ENCODE measurements around the gene FMO5. TPM values are rescaled to one million over a fixed set of nuclear protein-coding genes. Genes with fewer than 3 reads are reported as not detected.

FMO5 gene
- total and polyA plus RNA-seq, 10 of the 15 experiments (the other 5 are each of a cell fraction or from before 2014, with no cell fraction given): 0.05 to 0.58 (median 0.19) TPM

DNA sequence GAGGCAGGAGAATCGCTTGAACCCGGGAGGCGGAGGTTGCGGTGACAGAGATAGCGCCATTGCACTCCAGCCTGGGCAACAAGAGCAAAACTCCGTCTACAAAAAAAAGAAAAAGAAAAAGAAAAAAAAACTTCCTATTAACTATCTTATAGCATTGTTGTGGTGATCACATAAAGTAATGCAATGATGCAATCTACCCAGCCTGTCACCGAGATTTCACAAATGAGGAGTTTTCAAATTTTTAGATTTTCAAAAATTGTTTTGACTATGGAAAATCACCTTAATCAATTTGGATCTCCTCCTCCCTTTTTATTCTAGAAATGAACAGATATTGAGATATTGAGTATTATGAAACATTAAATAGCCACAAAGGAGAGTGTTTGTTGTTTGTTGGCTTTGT is 8.0 kb downstream of the FMO5 start (continued):
- TF ChIP-seq, protein P1, sequence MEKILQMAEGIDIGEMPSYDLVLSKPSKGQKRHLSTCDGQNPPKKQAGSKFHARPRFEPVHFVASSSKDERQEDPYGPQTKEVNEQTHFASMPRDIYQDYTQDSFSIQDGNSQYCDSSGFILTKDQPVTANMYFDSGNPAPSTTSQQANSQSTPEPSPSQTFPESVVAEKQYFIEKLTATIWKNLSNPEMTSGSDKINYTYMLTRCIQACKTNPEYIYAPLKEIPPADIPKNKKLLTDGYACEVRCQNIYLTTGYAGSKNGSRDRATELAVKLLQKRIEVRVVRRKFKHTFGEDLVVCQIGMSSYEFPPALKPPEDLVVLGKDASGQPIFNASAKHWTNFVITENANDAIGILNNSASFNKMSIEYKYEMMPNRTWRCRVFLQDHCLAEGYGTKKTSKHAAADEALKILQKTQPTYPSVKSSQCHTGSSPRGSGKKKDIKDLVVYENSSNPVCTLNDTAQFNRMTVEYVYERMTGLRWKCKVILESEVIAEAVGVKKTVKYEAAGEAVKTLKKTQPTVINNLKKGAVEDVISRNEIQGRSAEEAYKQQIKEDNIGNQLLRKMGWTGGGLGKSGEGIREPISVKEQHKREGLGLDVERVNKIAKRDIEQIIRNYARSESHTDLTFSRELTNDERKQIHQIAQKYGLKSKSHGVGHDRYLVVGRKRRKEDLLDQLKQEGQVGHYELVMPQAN (conservative IDR thresholded peaks at IDR 0.05): no peak
- no peak for TF ChIP-seq STAT1 (conservative IDR thresholded peaks at IDR 0.05)
- TF ChIP-seq ZBTB4 (CRISPR knock-in tag; IDR thresholded peaks at IDR 0.05): no peak
- no peak for TF ChIP-seq SMAD1 (IDR thresholded peaks at IDR 0.05; ENCODE audit: low read depth, partially characterized antibody)
- no peak for TF ChIP-seq MYC (IDR thresholded peaks at IDR 0.05; ENCODE audit: insufficient read depth, insufficient read length, insufficient replicate concordance, low read length, severe bottlenecking)
- TF ChIP-seq, protein P2, sequence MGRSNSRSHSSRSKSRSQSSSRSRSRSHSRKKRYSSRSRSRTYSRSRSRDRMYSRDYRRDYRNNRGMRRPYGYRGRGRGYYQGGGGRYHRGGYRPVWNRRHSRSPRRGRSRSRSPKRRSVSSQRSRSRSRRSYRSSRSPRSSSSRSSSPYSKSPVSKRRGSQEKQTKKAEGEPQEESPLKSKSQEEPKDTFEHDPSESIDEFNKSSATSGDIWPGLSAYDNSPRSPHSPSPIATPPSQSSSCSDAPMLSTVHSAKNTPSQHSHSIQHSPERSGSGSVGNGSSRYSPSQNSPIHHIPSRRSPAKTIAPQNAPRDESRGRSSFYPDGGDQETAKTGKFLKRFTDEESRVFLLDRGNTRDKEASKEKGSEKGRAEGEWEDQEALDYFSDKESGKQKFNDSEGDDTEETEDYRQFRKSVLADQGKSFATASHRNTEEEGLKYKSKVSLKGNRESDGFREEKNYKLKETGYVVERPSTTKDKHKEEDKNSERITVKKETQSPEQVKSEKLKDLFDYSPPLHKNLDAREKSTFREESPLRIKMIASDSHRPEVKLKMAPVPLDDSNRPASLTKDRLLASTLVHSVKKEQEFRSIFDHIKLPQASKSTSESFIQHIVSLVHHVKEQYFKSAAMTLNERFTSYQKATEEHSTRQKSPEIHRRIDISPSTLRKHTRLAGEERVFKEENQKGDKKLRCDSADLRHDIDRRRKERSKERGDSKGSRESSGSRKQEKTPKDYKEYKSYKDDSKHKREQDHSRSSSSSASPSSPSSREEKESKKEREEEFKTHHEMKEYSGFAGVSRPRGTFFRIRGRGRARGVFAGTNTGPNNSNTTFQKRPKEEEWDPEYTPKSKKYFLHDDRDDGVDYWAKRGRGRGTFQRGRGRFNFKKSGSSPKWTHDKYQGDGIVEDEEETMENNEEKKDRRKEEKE (IDR thresholded peaks at IDR 0.05): no peak
- TF ChIP-seq SIN3A (IDR thresholded peaks at IDR 0.05; ENCODE audit: low read depth, low read length): no peak
- no peak for TF ChIP-seq HSF1 (IDR thresholded peaks at IDR 0.05; ENCODE audit: low read depth, low read length)
- TF ChIP-seq, protein P3, sequence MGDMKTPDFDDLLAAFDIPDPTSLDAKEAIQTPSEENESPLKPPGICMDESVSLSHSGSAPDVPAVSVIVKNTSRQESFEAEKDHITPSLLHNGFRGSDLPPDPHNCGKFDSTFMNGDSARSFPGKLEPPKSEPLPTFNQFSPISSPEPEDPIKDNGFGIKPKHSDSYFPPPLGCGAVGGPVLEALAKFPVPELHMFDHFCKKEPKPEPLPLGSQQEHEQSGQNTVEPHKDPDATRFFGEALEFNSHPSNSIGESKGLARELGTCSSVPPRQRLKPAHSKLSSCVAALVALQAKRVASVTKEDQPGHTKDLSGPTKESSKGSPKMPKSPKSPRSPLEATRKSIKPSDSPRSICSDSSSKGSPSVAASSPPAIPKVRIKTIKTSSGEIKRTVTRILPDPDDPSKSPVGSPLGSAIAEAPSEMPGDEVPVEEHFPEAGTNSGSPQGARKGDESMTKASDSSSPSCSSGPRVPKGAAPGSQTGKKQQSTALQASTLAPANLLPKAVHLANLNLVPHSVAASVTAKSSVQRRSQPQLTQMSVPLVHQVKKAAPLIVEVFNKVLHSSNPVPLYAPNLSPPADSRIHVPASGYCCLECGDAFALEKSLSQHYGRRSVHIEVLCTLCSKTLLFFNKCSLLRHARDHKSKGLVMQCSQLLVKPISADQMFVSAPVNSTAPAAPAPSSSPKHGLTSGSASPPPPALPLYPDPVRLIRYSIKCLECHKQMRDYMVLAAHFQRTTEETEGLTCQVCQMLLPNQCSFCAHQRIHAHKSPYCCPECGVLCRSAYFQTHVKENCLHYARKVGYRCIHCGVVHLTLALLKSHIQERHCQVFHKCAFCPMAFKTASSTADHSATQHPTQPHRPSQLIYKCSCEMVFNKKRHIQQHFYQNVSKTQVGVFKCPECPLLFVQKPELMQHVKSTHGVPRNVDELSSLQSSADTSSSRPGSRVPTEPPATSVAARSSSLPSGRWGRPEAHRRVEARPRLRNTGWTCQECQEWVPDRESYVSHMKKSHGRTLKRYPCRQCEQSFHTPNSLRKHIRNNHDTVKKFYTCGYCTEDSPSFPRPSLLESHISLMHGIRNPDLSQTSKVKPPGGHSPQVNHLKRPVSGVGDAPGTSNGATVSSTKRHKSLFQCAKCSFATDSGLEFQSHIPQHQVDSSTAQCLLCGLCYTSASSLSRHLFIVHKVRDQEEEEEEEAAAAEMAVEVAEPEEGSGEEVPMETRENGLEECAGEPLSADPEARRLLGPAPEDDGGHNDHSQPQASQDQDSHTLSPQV (IDR thresholded peaks at IDR 0.05): no peak
- TF ChIP-seq ELK1 (IDR thresholded peaks at IDR 0.05; ENCODE audit: low read depth, low read length): no peak

Data from GM12878 (cell line).